ENCODE measurements around the gene HSH2D.

HSH2D gene

DNA sequence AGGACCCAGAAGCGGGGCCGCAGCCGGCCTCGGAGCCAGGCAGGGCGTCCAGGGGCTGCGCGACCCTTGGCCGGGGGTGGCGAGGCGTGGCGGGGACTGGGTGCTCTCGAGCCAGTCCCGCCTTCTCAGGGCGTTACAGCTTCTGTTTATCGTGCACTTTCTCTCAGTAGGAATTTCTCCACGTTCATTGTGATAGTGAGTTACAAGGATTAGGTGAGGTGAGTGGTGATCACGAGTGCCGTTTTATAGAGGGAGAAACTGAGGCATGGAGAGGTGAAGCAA, 54.8 kb downstream of the HSH2D start:
- no peak for DNase-seq

GRCh38 chr19:16199275-16199932, 55.9 kb downstream of the HSH2D start:
- no peak for DNase-seq

DNA sequence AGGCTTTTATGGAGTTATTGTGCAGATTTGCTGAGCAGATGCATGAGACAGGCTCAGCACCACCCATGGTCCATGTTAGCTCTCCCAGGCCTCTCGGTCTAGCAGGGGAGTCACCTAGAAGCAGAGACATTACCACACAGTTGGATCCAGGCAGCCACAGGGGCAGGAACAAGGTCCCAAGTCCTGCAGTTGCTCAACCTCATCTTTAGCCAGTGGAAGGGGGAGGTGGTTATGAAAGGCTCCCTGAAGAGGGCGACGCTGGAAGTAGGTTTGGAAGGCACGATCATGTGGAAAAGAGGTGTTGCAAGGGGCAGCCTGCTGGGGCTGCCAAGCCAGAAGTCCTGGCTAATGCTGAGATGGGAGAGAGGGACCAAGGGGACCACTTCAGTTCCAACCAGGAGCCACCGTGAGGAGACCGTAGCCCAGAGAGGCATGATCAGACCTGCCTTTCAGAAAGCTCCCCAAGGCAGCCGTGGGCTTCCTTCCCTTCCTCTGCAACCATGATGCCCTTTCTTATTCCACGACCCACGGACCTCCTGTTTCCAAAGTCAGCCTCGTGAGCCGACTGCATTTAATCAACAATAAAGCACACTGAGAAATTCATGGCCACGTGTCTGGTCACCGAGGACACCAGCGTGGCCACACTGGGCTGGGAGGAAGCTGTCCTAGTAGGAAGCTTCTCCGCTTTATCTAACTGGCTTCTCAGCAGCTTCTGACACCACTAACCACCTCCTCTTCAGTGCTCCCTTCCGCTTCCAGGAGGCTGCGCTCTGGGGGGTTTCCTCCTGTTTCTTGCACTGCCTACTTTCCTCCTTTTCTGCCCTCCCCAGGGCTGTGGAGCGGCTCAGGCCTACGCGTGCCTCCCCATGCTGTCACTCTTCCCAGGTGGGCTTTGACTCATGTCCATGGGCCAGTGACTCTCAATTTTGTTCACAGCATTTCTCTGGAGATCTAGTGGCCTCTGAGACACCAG, 56.8 kb downstream of the HSH2D start:
- peak; percentile 12 for DNase-seq

DNA sequence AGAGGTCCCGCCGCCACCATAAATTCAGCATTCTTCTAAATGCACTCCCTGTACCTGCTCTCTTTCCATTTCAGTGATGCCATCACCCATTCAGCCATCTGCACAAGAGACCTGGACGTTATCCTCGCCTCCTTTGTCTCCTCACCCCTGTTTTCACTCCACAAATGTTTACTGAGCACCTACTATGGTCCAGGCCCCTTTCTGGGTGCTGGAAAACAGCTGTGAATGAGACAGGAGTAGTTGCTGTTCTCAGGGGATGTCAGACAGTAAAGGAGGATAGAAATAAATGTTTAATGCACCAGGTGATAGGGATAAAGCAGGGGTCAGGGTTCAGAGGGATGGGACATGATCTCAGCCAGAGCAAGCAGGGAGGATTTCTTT, 57.5 kb downstream of the HSH2D start:
- DNase-seq: no peak

GRCh38 chr19:16202320-16203255, 59.1 kb downstream of the HSH2D start:
- no peak for DNase-seq

DNA sequence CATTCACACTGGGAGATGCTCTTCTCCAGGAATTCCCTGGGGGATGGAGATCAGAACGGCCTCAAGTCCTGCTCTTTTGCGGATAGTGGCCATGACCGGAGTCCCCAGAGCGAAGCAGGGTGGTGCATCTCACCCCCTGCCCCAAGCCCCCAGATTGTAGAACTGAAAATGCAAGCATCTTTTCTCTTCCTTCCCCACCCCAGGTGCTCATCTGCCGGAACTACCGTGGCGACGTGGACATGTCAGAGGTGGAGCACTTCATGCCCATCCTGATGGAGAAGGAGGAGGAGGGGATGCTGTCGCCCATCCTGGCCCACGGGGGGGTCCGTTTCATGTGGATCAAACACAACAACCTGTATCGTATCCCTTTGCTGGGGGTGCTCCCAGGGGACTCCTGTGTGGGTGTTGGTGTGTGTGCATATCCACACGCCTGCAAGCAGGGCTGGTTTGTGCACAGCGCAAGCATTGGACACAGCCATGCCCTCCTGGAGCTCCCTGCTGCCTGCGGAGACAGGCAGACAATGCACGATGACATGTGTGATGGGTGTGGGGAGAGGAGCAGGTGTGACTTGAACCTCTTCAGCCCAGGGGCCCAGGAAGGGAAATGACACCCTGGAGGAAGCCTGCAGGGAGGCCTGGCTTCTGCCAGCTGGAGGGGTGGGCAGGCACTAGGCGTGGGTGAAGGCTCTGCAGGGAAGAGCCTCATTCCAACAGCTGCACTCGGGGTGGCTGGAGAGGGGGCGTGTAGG, 59.9 kb downstream of the HSH2D start:
- DNase-seq: no peak

GRCh38 chr19:16204005-16204294, 60.5 kb downstream of the HSH2D start:
- DNase-seq: no peak

DNA sequence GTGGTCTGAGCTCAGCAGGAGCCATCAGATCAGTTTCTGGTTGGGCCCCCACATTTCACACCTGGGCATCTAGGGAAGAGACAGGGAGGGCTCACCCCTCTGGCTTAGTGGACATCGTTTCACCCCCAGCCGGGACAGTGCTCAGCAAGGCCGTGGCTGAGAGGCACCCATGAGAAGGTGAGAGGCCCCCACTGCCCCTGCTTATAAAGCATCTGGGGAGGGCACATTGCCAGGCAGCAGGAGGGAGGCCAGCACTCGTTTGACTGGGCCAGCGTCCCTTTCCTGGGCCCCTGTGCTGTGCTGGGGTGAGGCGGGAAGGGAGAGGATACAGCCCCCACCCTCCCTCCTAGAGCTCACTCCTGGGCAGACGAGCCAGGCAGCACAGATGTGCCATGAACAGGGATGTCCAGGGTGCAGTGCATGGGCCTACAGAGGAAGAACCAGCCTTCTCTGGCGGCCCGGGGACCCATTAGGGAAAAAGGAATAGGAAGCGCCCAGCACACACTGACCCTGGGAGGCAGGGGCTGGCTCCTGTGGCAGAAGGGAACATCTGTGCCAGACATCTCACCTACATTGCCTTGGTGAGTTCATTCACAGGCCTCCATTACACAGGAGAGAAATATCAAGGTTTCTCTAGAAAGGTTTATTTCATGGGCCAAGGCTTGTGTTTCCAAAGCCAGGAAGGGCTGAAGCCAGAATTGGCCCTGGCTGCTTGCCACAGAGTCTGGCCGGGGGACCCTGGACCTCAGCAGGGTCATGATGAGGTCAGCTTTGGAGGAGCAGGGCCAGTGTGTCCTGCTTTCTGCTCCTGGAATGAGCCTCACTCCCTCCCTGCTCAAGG, 61.9 kb downstream of the HSH2D start:
- no peak for DNase-seq

DNA sequence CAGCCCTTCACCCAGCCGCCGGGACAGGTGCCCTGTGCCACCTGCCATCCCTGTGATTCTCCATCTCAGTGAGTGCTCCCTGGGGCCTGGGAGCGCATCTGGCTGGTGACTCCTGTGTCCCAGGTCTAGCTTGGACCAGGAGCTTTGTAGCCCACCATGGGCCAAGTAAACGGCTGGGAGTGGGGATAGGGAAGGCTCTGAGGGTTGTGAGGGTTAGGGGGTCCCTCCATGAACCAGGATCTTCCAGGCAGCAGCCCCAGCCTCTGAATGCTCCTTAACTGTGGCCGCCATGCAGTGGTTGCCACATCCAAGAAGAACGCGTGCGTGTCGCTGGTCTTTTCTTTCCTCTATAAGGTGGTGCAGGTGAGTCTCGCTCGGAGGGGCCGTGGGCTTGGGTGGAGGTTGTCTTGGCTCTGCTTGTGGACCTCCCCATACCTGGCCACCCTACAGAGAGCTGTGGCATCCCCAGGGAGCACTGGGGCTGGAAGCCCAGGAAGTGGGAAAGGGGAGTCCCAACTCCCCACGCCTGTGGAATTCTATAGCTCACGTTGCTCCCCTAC, 62.6 kb downstream of the HSH2D start:
- DNase-seq: no peak

DNA sequence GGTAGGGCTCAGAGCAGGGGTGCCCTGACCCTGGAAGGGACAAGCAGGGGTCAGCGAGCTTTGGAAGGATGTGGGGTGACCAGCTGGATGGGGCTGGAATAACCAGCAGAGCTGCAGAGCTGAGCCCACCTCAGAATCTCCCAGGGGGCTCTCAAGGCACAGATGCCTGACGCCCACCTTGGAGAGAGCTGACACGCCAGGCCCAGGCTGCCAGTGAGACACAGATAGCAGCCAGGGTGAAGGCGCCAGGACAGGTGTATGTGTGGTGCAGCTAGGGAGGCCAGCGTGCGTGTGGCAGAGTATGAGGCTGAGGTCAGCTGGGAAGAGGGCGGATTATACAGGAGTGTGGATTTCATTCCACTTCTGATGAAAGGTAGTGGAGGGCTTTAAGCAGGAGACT, 63.2 kb downstream of the HSH2D start:
- no peak for DNase-seq

- DNase-seq: no peak
These were observed 63.6 kb downstream of the HSH2D start for GRCh38 chr19:16207063-16207462.

DNA sequence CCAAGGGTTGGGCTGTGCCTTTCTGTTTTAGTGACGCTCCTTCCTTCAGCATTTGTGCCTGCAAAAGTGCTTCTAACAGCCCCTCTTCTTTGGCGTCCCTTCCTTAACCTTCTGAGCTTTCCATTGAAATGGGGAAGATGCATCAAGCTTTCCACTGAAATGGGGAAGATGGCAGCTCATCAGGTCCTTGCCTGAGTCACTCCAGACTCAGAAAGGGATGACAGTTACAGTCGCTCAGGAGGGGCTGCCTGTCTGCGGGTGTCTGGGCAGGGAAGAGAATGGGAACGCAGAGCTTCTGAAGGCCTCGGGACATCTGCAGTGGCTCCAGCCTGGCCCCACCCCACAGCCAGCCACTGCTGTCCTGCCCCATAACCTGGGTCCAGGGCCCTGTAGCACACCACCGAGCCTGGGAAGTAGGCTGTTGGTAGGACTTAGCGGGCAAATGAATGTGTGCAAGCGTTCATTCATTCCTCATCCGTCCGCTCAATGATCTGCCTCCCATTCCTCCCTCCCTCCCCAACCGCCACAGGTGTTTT, 64.1 kb downstream of the HSH2D start:
- DNase-seq: no peak
